Myocyte (in vitro differentiated cells): Measurements from ENCODE around the gene HECTD2. TPM values are rescaled to one million over a fixed set of nuclear protein-coding genes. Genes with fewer than 3 reads are reported as not detected.

Experiments used
- total RNA-seq: library from RNA; depleted of rRNA; stranded (reverse); fragments of >200 nt; gene quantifications from 2 replicates; pipeline ENCODE4 v1.2.3, GENCODE V29; 2014

Gene HECTD2
- total RNA-seq, 1 donor from 2014 or later, result 11.8 TPM

Other genes starting within 250 kb of the HECTD2 start
- gene PCGF5, start 189.7 kb upstream of the HECTD2 start, total RNA-seq, result 28.9 and 33.5 TPM in 2 replicates
- 136 and 154 TPM in 2 replicates for gene PPP1R3C, start 222.7 kb downstream of the HECTD2 start, total RNA-seq